Neural progenitor cell (in vitro differentiated cells): ENCODE results near the gene FOXJ3. TPM values are rescaled to one million over a fixed set of nuclear protein-coding genes. Genes with fewer than 3 reads are reported as not detected.

Experiments
- DNase-seq: peaks from one replicate; pipeline ENCODE4 v3.0.0-alpha.2; 2016; ENCODE audit warnings: low spot score
- H2AFZ ChIP-seq: fragments of 200-600 bp; sonication (generic); replicated peaks from 2 replicates; pipeline ENCODE4 v1.6.1; 2016; ENCODE audit warnings: antibody characterized with exemption
- H3F3A ChIP-seq: fragments of 200-600 bp; sonication (generic); 2 replicates; pipeline ENCODE4 v1.6.1; 2016; ENCODE audit warnings: antibody characterized with exemption, low read depth
- H3K27ac ChIP-seq: fragments of 200-600 bp; sonication (generic); 2 replicates; pipeline ENCODE4 v1.5.1; 2016; ENCODE audit warnings: mild to moderate bottlenecking
- H3K27me3 ChIP-seq: fragments of 200-600 bp; sonication (generic); 2 replicates; pipeline ENCODE4 v1.6.1; 2016; ENCODE audit warnings: mild to moderate bottlenecking, moderate library complexity
- H3K36me3 ChIP-seq: fragments of 200-600 bp; sonication (generic); 2 replicates; pipeline ENCODE4 v1.5.1; 2016
- H3K4me1 ChIP-seq: fragments of 200-600 bp; sonication (generic); 2 replicates; pipeline ENCODE4 v1.6.1; 2016; ENCODE audit warnings: mixed run types
- H3K4me2 ChIP-seq: fragments of 200-600 bp; sonication (generic); 2 replicates; pipeline ENCODE4 v1.6.1; 2016
- H3K4me3 ChIP-seq: fragments of 200-600 bp; sonication (generic); 2 replicates; pipeline ENCODE4 v1.5.1; 2016
- H3K79me2 ChIP-seq: fragments of 200-600 bp; sonication (generic); 2 replicates; pipeline ENCODE4 v1.6.1; 2016; ENCODE audit warnings: low read depth
- H3K9ac ChIP-seq: fragments of 200-600 bp; sonication (generic); 2 replicates; pipeline ENCODE4 v1.6.1; 2016
- H3K9me3 ChIP-seq: fragments of 200-600 bp; sonication (generic); 2 replicates; pipeline ENCODE4 v1.5.1; 2016; ENCODE audit warnings: low read depth
- H4K20me1 ChIP-seq: fragments of 200-600 bp; sonication (generic); 2 replicates; pipeline ENCODE4 v1.6.1; 2016; ENCODE audit warnings: low read depth
- H3K27ac Mint-ChIP-seq: 3 replicates; pipeline ENCODE4 v1.8.0; 2021; ENCODE audit warnings: mixed read lengths
- H3K27me3 Mint-ChIP-seq: 2 replicates; pipeline ENCODE4 v1.8.0; 2022; ENCODE audit warnings: low read depth, mild to moderate bottlenecking, inconsistent platforms, moderate library complexity, mixed read lengths; ENCODE audit not compliant: insufficient read depth
- H3K36me3 Mint-ChIP-seq: 3 replicates; pipeline ENCODE4 v1.8.0; 2021; ENCODE audit warnings: mixed read lengths
- H3K4me1 Mint-ChIP-seq: 3 replicates; pipeline ENCODE4 v1.8.0; 2021; ENCODE audit warnings: mixed read lengths
- H3K4me3 Mint-ChIP-seq: 3 replicates; pipeline ENCODE4 v1.8.0; 2021; ENCODE audit warnings: mild to moderate bottlenecking, moderate library complexity, mixed read lengths
- H3K9me3 Mint-ChIP-seq: 3 replicates; pipeline ENCODE4 v1.8.0; 2020; ENCODE audit warnings: mixed read lengths
- EZH2 ChIP-seq: fragments of 200-600 bp; sonication (generic); IDR thresholded peaks from 2 replicates; pipeline ENCODE4 v1.6.1; 2017; ENCODE audit warnings: antibody characterized with exemption, mild to moderate bottlenecking, moderate library complexity
- EZH2phosphoT487 ChIP-seq: fragments of 200-600 bp; sonication (generic); IDR thresholded peaks from 2 replicates; pipeline ENCODE4 v1.6.1; 2017; ENCODE audit warnings: antibody characterized with exemption
- total RNA-seq: library from RNA; depleted of rRNA; stranded (reverse); fragments of >200 nt; gene quantifications from 2 replicates; pipeline ENCODE4 v1.2.3, GENCODE V29; 2015; ENCODE audit warnings: low replicate concordance
- TF ChIP-seq, protein P1 (sequence below): fragments of 200-600 bp; sonication (generic); IDR thresholded peaks from 2 replicates; pipeline ENCODE4 v1.5.1; 2017; ENCODE audit warnings: antibody characterized with exemption, mild to moderate bottlenecking

Gene FOXJ3
- total RNA-seq, 1 donor from 2014 or later: 58.5 TPM

DNA sequence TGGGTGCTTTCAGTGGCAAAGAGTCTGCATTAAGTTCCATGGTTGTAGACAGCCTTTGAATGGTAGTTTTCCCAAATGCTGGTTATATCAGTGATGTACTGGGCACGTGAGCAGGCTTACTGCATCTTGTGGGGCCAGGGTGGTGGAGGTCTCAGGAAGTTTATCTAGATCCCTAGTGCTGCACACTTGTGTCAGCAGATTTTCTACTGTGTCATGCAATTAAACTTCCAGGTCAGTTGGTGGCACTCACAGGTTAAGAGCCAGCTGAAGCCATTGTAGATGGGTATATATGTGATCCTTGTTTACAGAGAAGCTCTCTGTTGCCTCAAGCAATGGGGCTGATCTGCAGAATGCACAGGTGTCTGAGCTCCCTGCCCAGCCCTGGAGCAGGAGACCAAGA, 33.0 kb downstream of the FOXJ3 start:
- Mint-ChIP-seq H3K4me1 (no peaks in the 10 kb centered on the region), H3K27me3 (peaks cover 6% of the 10 kb centered on the region), H3K4me3 (no peak overlapping the region), H3K27ac (no peak overlapping the region), H3K9me3 (peaks cover 76% of the 10 kb centered on the region), H3K36me3 (peaks cover 73% of the 10 kb centered on the region)
- no peaks in the 10 kb centered on the region for H3K4me1 ChIP-seq
- DNase-seq: no peak
- no peak overlapping the region for H3K4me2 ChIP-seq
- no peak overlapping the region for H3K9ac ChIP-seq
- no peak overlapping the region for H3K27ac ChIP-seq
- peaks cover under 1% of the 10 kb centered on the region for H4K20me1 ChIP-seq
- H2AFZ ChIP-seq: no peak overlapping the region
- H3K79me2 ChIP-seq: peaks cover 68% of the 10 kb centered on the region
- H3K36me3 ChIP-seq: no peaks in the 10 kb centered on the region
- H3K27me3 ChIP-seq: no peaks in the 10 kb centered on the region
- no peaks in the 10 kb centered on the region for H3K9me3 ChIP-seq
- TF ChIP-seq, protein P1, sequence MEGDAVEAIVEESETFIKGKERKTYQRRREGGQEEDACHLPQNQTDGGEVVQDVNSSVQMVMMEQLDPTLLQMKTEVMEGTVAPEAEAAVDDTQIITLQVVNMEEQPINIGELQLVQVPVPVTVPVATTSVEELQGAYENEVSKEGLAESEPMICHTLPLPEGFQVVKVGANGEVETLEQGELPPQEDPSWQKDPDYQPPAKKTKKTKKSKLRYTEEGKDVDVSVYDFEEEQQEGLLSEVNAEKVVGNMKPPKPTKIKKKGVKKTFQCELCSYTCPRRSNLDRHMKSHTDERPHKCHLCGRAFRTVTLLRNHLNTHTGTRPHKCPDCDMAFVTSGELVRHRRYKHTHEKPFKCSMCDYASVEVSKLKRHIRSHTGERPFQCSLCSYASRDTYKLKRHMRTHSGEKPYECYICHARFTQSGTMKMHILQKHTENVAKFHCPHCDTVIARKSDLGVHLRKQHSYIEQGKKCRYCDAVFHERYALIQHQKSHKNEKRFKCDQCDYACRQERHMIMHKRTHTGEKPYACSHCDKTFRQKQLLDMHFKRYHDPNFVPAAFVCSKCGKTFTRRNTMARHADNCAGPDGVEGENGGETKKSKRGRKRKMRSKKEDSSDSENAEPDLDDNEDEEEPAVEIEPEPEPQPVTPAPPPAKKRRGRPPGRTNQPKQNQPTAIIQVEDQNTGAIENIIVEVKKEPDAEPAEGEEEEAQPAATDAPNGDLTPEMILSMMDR: no peak
- TF ChIP-seq EZH2 (no peak), EZH2phosphoT487 (no peak)
- H3K4me3 ChIP-seq: no peak overlapping the region
- no peaks in the 10 kb centered on the region for H3F3A ChIP-seq

DNA sequence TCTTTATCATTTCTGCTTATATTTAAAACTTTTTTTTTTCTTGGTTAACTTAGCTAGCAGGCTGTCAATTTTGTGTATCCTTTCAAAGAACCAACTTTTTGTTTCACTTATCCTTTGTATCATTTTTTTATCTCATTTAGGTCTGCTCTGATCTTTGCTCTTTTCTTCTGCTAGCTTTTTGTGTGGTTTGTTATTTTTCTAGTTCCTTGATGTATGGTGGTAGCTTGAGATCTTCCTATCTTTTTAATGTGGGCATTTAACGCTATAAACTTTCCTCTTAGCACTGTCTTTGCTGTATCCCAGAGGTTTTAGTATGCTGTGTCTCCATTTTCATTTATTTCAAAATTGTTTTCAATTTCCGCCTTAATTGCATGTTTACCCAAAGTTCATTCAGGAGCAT, 36.5 kb downstream of the FOXJ3 start:
- Histone ChIP-seq H3F3A (no peaks in the 10 kb centered on the region), H3K9ac (no peak overlapping the region), H4K20me1 (no peaks in the 10 kb centered on the region), H3K36me3 (no peaks in the 10 kb centered on the region), H3K27ac (no peak overlapping the region), H3K27me3 (no peaks in the 10 kb centered on the region), H3K4me2 (no peak overlapping the region), H3K4me3 (no peak overlapping the region), H3K4me1 (no peaks in the 10 kb centered on the region), H3K9me3 (no peaks in the 10 kb centered on the region), H2AFZ (no peak overlapping the region), H3K79me2 (peaks cover 63% of the 10 kb centered on the region)
- Mint-ChIP-seq H3K9me3 (peaks cover 74% of the 10 kb centered on the region), H3K27ac (no peak overlapping the region), H3K4me3 (no peak overlapping the region), H3K27me3 (peaks cover 6% of the 10 kb centered on the region), H3K4me1 (no peaks in the 10 kb centered on the region), H3K36me3 (peaks cover 65% of the 10 kb centered on the region)
- no peak for TF ChIP-seq EZH2phosphoT487
- TF ChIP-seq, protein P1: no peak
- no peak for TF ChIP-seq EZH2
- DNase-seq: no peak

DNA sequence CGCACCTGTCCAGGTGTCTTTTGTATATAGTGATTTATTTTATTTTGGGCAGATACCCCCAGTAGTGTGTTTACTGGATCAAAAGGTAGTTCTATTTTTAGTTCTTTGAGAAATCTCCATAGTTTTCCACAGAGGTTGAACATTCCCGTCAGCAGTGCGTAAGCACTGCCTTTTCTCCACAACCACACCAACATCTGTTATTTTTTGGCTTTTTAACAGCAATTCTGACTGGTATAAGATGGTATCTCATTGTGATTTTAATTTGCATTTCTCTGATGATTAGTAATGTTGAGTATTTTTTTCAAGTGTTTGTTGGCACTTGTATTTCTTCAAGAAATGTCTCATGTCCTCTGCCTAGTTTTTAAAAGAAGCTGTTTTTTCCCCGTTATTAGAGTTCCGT, 39.2 kb downstream of the FOXJ3 start:
- H3K27ac ChIP-seq: no peak overlapping the region
- H3K27me3 ChIP-seq: no peaks in the 10 kb centered on the region
- Mint-ChIP-seq H3K27me3 (peaks cover 8% of the 10 kb centered on the region), H3K4me1 (no peaks in the 10 kb centered on the region), H3K27ac (no peak overlapping the region), H3K9me3 (peaks cover 63% of the 10 kb centered on the region), H3K36me3 (peaks cover 67% of the 10 kb centered on the region), H3K4me3 (no peak overlapping the region)
- no peak overlapping the region for H2AFZ ChIP-seq
- H4K20me1 ChIP-seq: peaks cover 7% of the 10 kb centered on the region
- H3K9ac ChIP-seq: no peak overlapping the region
- DNase-seq: no peak
- H3K36me3 ChIP-seq: no peaks in the 10 kb centered on the region
- TF ChIP-seq, protein P1: no peak
- no peak for TF ChIP-seq EZH2phosphoT487
- no peak for TF ChIP-seq EZH2
- no peak overlapping the region for H3K4me3 ChIP-seq
- no peak overlapping the region for H3K4me2 ChIP-seq
- no peaks in the 10 kb centered on the region for H3K9me3 ChIP-seq
- H3K4me1 ChIP-seq: no peaks in the 10 kb centered on the region
- H3K79me2 ChIP-seq: peaks cover 62% of the 10 kb centered on the region
- no peaks in the 10 kb centered on the region for H3F3A ChIP-seq
